ENCODE results near the gene LTBP2.

The LTBP2 gene

DNA sequence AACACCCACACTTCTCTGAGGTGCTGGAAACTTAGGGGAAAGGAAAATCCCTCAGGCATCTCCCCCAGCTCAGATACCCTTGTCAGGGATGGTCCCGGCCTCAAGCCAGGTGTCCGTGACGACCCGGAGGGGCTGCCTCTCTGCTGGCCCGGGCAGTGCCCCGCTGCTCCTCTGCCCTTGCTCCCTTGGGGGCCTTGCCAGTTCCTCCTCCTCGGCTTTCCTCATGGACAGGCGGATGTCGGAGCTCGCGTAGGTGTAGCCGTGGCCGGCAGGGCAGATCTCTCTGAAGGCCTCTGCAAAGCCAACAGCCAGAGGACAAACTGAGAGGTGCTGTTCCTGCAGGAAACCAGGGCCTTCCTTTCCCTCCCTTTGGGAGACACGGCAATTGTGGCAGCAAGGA is 83.6 kb downstream of the LTBP2 start:
- Histone ChIP-seq H3K9ac (ENCODE audit: low read length) (no peak overlapping the region), H3K4me3 (ENCODE audit: low read length) (no peak overlapping the region), H3K36me3 (ENCODE audit: control insufficient read depth, insufficient read depth, low read length, severe bottlenecking) (peaks cover 21% of the 10 kb centered on the region), H3K27me3 (replicated peaks; ENCODE audit: control insufficient read depth, insufficient read depth, low read length) (no peaks in the 10 kb centered on the region), H3K9me3 (ENCODE audit: control insufficient read depth, low read length) (no peaks in the 10 kb centered on the region), H3K4me1 (ENCODE audit: control insufficient read depth, insufficient read depth, low read length) (peaks cover 11% of the 10 kb centered on the region)
- DNase-seq (ENCODE audit: low read depth) = no peak

DNA sequence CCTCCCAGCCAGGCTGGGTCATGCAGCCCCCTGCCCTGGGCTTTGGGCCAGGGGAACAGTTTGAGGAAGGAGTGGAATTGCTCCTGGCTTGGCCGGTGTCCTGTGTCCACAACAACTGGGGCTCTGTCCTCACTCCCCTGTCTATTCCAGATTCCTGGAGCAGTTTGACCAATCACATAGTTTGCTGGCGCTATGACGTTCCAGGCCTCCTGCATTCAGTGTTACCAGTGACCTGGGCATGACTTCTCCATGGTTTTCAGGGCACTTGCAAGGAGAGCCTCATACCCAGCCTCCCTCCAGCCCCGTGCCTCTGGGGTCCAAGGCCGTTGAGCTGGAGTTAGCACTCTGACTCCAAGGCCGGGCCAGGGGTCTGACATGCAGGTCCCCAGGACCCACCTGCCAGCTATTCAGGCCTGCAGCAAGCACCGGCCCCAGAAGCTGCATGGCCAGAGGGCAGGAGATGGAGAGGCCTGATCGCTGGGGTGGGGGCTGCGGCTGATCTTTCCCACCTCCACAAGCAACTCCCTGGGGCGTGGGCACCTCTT is 84.2 kb downstream of the LTBP2 start:
- DNase-seq (ENCODE audit: low read depth) = no peak
- Histone ChIP-seq H3K9me3 (ENCODE audit: control insufficient read depth, low read length) (no peaks in the 10 kb centered on the region), H3K9ac (ENCODE audit: low read length) (no peak overlapping the region), H3K27me3 (replicated peaks; ENCODE audit: control insufficient read depth, insufficient read depth, low read length) (no peaks in the 10 kb centered on the region), H3K36me3 (ENCODE audit: control insufficient read depth, insufficient read depth, low read length, severe bottlenecking) (peaks cover 18% of the 10 kb centered on the region), H3K4me1 (ENCODE audit: control insufficient read depth, insufficient read depth, low read length) (peaks cover 11% of the 10 kb centered on the region), H3K4me3 (ENCODE audit: low read length) (no peak overlapping the region)

DNA sequence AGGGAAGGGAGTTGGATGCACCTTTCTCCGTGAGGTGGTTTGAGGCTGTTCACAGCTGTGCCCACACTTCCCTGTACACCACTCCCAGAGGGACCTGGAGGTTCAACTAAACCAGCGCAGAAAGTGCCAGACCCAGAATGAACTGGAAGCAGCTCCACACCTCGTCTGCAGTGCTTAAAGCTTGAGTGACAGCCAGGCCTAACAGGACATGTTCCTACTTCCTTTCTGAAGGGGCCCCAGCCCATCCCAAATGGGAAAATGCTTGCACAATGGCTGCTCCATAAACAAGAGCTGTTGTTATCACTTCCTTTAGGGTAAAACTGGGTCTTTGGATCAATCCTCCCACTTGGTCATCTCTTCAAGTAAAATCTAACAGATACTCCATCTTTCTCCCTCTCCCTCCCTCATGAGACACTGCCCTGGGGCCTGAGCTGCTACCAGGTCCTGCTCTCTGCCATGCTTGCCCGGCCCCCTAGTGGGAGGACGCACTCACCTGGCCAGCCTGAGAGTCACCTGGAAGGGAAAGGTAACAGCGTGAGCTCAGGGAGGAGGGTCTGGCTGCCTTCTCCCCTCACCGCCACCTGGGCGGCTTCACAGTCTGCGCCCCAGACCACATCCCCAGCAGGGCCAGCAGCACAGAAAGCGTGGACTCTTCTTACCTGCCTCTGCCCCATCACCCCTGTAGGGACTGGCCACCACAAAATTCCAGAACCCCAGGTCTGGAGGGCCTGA is 85.0 kb downstream of the LTBP2 start:
- Histone ChIP-seq H3K4me1 (ENCODE audit: control insufficient read depth, insufficient read depth, low read length) (peaks cover 11% of the 10 kb centered on the region), H3K27me3 (replicated peaks; ENCODE audit: control insufficient read depth, insufficient read depth, low read length) (no peaks in the 10 kb centered on the region), H3K36me3 (ENCODE audit: control insufficient read depth, insufficient read depth, low read length, severe bottlenecking) (peaks cover 26% of the 10 kb centered on the region), H3K9ac (ENCODE audit: low read length) (no peak overlapping the region), H3K4me3 (ENCODE audit: low read length) (no peak overlapping the region), H3K9me3 (ENCODE audit: control insufficient read depth, low read length) (no peaks in the 10 kb centered on the region)
- no peak for DNase-seq (ENCODE audit: low read depth)

DNA sequence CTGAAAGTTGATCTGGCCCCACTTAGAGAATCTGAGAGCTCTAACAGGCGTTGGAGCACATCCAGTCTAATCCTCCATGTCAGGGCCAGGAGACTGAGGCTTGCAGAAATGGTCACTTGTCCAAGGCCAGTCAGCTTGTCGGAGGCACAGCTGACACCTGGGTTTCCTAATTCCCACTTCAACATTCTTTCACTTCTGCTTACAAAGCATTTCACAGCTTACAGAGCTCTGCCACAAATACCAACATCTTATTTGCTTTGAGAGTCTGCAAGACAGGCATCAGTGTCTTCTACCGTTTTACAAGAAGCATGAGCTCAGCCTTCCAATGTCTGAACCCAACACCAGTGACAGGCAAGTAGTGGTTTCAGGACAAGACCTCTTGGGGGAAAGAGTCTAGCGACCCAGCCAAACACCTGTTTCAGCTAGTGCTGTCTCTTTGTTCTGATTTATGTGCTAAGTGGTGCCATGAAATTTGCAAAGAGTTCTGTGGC is 86.6 kb downstream of the LTBP2 start:
- peaks cover 11% of the 10 kb centered on the region for H3K4me1 ChIP-seq (ENCODE audit: control insufficient read depth, insufficient read depth, low read length)
- peaks cover 33% of the 10 kb centered on the region for H3K36me3 ChIP-seq (ENCODE audit: control insufficient read depth, insufficient read depth, low read length, severe bottlenecking)
- DNase-seq (ENCODE audit: low read depth) = no peak
- H3K27me3 ChIP-seq (replicated peaks; ENCODE audit: control insufficient read depth, insufficient read depth, low read length) = no peaks in the 10 kb centered on the region
- H3K4me3 ChIP-seq (ENCODE audit: low read length) = no peak overlapping the region
- H3K9me3 ChIP-seq (ENCODE audit: control insufficient read depth, low read length) = no peaks in the 10 kb centered on the region
- H3K9ac ChIP-seq (ENCODE audit: low read length) = no peak overlapping the region

DNA sequence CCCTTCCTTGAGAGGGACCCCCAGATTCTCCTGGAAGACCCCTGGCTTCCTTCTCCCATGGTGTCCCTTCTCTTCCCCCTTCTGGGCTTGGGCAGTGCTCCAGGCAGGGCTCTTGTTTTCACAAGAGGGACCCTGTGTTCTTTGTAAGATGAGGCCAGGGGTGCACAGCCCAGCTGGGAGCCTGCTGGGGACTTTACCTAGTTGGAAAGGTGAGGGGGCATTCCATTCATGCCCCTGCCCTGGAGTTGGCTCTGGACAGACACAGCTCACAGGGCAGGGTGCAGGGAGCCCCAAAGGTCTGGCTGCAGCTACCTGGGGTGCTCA is 87.3 kb downstream of the LTBP2 start:
- DNase-seq (ENCODE audit: low read depth) = no peak
- H3K9me3 ChIP-seq (ENCODE audit: control insufficient read depth, low read length) = no peaks in the 10 kb centered on the region
- peaks cover 14% of the 10 kb centered on the region for H3K4me1 ChIP-seq (ENCODE audit: control insufficient read depth, insufficient read depth, low read length)
- H3K27me3 ChIP-seq (replicated peaks; ENCODE audit: control insufficient read depth, insufficient read depth, low read length) = no peaks in the 10 kb centered on the region
- no peak overlapping the region for H3K9ac ChIP-seq (ENCODE audit: low read length)
- peaks cover 38% of the 10 kb centered on the region for H3K36me3 ChIP-seq (ENCODE audit: control insufficient read depth, insufficient read depth, low read length, severe bottlenecking)
- H3K4me3 ChIP-seq (ENCODE audit: low read length) = no peak overlapping the region

DNA sequence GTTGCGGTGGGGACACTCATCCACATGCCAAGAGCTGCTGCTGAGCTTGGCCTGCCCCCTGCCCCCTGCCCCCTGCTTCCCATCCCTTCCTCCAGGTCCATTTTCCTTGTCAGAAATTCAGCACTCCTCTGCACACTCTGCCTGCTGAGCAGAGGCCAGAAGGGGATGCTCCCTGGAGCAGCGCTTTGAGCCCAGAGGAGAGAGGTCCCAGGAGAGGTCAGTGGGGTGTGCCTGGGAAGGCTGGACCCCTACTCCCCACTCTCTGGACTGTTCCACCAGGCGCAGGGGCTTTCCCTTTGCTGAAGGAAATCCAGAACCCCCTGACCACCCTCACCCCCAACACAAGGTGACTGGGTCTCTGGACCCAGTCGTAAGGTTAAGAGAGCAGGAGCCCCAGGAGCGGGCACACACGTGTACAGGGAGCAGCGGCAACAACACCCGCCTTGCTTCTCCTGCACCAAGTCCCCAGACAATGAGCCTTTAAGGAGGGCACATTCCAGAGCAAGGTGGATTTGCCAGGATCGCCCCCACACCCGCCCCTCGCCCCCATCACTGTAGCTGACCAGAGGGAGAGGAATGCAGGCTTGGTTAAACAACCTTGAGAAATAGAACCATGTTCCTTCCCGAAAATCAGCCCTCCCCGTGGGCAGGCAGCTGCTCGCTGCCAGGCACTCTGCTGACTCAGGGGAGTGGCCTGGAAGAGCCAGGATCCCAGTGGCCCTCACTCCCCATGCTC is 87.8 kb downstream of the LTBP2 start:
- Histone ChIP-seq H3K4me1 (ENCODE audit: control insufficient read depth, insufficient read depth, low read length) (peaks cover 14% of the 10 kb centered on the region), H3K4me3 (ENCODE audit: low read length) (no peak overlapping the region), H3K36me3 (ENCODE audit: control insufficient read depth, insufficient read depth, low read length, severe bottlenecking) (peaks cover 37% of the 10 kb centered on the region), H3K9me3 (ENCODE audit: control insufficient read depth, low read length) (no peaks in the 10 kb centered on the region), H3K9ac (ENCODE audit: low read length) (no peak overlapping the region), H3K27me3 (replicated peaks; ENCODE audit: control insufficient read depth, insufficient read depth, low read length) (no peaks in the 10 kb centered on the region)
- peak; percentile 27 for DNase-seq (ENCODE audit: low read depth)

DNA sequence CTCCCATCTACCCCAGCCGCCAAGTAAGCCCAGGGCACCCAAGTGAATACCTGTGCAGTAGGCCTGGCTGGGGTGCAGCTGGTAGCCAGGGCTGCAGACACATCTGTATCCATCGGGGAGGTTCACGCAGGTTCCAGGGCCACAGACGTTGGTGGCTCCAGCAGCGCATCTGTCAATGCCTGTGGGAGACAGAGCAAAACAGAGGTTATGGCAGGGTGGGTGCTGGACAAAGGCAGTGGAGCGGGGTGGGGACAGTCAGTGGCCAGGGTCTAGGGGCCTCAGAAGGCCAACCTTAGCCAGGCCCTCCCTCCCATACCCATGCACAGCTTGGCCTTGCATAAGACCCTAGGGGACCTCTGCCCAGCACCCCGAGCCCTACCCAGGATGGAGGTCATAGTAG is 89.3 kb downstream of the LTBP2 start:
- DNase-seq (ENCODE audit: low read depth) = no peak
- Histone ChIP-seq H3K36me3 (ENCODE audit: control insufficient read depth, insufficient read depth, low read length, severe bottlenecking) (peaks cover 38% of the 10 kb centered on the region), H3K4me1 (ENCODE audit: control insufficient read depth, insufficient read depth, low read length) (peaks cover 19% of the 10 kb centered on the region), H3K27me3 (replicated peaks; ENCODE audit: control insufficient read depth, insufficient read depth, low read length) (no peaks in the 10 kb centered on the region), H3K9me3 (ENCODE audit: control insufficient read depth, low read length) (no peaks in the 10 kb centered on the region), H3K9ac (ENCODE audit: low read length) (no peak overlapping the region), H3K4me3 (ENCODE audit: low read length) (no peak overlapping the region)

DNA sequence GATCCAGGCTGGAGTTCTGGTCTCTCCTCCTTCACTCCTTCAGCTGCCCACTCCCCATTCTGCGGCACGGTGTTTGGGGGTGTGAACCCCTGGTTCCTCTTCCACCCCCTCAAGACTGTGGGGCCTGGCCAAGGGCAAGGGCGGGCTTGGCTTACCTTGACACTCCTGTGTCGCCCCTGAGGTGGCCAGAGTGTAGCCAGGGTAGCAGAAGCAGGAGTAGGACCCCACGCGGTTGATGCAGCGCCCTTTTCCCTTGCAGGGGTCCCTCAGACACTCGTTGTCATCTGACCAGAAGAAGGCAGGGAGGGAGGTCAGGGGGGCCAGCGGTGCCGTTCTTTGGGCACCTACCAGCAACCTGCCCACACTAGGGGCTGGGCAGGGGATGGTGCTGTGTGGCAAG is 90.3 kb downstream of the LTBP2 start:
- Histone ChIP-seq H3K4me1 (ENCODE audit: control insufficient read depth, insufficient read depth, low read length) (peaks cover 22% of the 10 kb centered on the region), H3K27me3 (replicated peaks; ENCODE audit: control insufficient read depth, insufficient read depth, low read length) (no peaks in the 10 kb centered on the region), H3K9ac (ENCODE audit: low read length) (no peak overlapping the region), H3K4me3 (ENCODE audit: low read length) (no peak overlapping the region), H3K9me3 (ENCODE audit: control insufficient read depth, low read length) (no peaks in the 10 kb centered on the region), H3K36me3 (ENCODE audit: control insufficient read depth, insufficient read depth, low read length, severe bottlenecking) (peaks cover 40% of the 10 kb centered on the region)
- DNase-seq (ENCODE audit: low read depth) = no peak

DNA sequence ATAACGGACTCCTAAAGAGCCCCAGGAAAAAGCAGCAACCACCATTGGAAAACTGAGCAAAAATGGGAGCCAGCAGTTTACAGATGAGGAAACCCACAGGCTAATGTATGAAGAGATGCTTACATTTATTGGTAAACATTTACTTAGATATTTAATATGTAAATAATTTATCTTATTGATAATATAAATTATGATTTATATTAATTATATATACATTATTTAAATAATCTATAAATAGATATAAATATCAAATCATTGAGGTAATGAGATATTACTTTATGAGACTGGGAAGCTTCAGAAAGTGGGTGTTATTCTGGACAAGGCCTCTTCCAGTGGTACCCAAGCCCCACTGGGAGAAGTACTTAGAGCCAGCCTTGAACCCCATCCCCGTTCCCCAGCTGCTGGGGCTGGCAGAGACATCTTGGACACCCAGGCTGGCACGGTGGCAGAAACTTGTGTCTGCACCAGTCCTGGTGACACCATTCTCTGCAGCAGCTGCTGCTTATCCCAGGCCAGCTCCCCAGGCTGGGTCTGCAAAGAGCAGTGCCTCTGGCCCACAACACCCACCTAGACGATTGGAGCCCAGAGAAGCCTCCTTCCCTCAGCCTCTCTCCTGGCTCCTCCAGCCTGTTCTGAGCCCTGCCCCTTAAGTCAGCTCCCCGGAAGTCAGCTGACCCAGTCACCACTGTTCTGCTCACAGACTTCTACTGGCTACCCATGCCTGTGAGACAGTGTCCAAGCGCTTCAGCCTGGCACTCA is 92.5 kb downstream of the LTBP2 start:
- Histone ChIP-seq H3K36me3 (ENCODE audit: control insufficient read depth, insufficient read depth, low read length, severe bottlenecking) (peaks cover 40% of the 10 kb centered on the region), H3K9ac (ENCODE audit: low read length) (no peak overlapping the region), H3K4me1 (ENCODE audit: control insufficient read depth, insufficient read depth, low read length) (peaks cover 17% of the 10 kb centered on the region), H3K9me3 (ENCODE audit: control insufficient read depth, low read length) (no peaks in the 10 kb centered on the region), H3K27me3 (replicated peaks; ENCODE audit: control insufficient read depth, insufficient read depth, low read length) (no peaks in the 10 kb centered on the region), H3K4me3 (ENCODE audit: low read length) (no peak overlapping the region)
- no peak for DNase-seq (ENCODE audit: low read depth)

DNA sequence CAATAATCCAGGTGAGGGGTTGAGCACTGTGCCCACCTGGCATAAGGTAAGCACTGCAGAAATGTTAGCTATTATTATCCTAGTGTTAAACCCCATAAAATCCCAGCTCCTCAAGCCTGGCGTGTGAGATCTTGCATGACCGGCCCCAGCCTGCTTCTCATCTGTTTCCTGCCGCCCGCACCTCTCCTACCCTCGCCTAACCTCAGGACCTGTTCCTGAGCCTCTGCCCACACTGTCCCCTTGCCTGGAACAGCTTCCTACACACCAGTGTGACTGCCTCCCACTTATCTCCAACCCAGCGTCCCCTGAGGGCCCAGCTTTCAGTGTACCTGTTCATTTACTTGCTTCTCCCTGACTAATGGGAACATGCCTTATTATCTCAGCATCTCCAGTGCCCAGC is 93.8 kb downstream of the LTBP2 start:
- Histone ChIP-seq H3K4me1 (ENCODE audit: control insufficient read depth, insufficient read depth, low read length) (peaks cover 28% of the 10 kb centered on the region), H3K9ac (ENCODE audit: low read length) (no peak overlapping the region), H3K9me3 (ENCODE audit: control insufficient read depth, low read length) (no peaks in the 10 kb centered on the region), H3K4me3 (ENCODE audit: low read length) (no peak overlapping the region), H3K27me3 (replicated peaks; ENCODE audit: control insufficient read depth, insufficient read depth, low read length) (no peaks in the 10 kb centered on the region), H3K36me3 (ENCODE audit: control insufficient read depth, insufficient read depth, low read length, severe bottlenecking) (peaks cover 40% of the 10 kb centered on the region)
- no peak for DNase-seq (ENCODE audit: low read depth)

DNA sequence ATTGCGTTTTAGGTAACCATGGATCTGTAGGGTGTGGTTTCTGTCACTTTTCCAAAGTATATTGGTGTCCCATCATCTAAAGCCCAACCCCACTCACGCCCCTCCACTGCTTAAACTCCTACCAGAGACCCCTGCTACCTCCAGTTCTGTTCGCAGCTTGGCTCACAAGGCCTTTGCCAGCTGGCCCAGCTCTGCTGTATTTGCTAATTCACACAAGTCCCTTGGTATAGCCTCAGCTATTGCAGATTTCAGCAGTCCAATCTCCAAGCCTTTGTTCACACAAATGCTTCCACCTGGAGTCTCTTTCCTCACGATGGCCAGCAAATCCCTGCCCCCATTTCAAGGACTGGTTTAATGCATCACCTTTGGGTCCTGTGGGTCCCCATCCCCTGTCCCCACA is 94.3 kb downstream of the LTBP2 start:
- no peak for DNase-seq (ENCODE audit: low read depth)
- H3K9me3 ChIP-seq (ENCODE audit: control insufficient read depth, low read length) = no peaks in the 10 kb centered on the region

More for the DNA sequence above, 94.3 kb downstream of the LTBP2 start:
- Histone ChIP-seq H3K4me1 (ENCODE audit: control insufficient read depth, insufficient read depth, low read length) (peaks cover 33% of the 10 kb centered on the region), H3K4me3 (ENCODE audit: low read length) (no peak overlapping the region), H3K9ac (ENCODE audit: low read length) (no peak overlapping the region), H3K27me3 (replicated peaks; ENCODE audit: control insufficient read depth, insufficient read depth, low read length) (no peaks in the 10 kb centered on the region), H3K36me3 (ENCODE audit: control insufficient read depth, insufficient read depth, low read length, severe bottlenecking) (peaks cover 40% of the 10 kb centered on the region)
